ENCODE data around the gene GYPC.

GRCh38 chr2:126645211-126645618 lies 10.7 kb upstream of the GYPC start:
- TF ChIP-seq POLR2AphosphoS5 (IDR thresholded peaks at IDR 0.05) (no peak), CTCF (IDR thresholded peaks at IDR 0.05) (no peak)
